Right lobe of liver (tissue), 6 donors: ENCODE data around the gene CTXND2. TPM values are rescaled to one million over a fixed set of nuclear protein-coding genes. Genes with fewer than 3 reads are reported as not detected.
A peak's percentile ranks its signal among the peaks of the same experiment; 100 is the strongest.
"Not testable (repeated sequence)": the region's sequence is repeated elsewhere in the genome, so short reads cannot be mapped to it uniquely, and the experiment has no call there.

Source experiments
- ATAC-seq, 4 donors: fragments of 200-7000 bp; cut with Tn5 transposase; one replicate each; pipeline ENCODE4 v1.9.1; 2020; ENCODE audit warnings: mild to moderate bottlenecking in 4 of 4, moderate library complexity in 4 of 4
- DNase-seq, 3 donors: peaks; one replicate each; pipeline ENCODE4 v3.0.0-alpha.2; 2020
- H3K27ac ChIP-seq, 3 donors: fragments of 200-600 bp; one replicate each; pipeline ENCODE4 v1.8.0; 2022
- H3K27me3 ChIP-seq, 2 donors: fragments of 200-600 bp; one replicate each; pipeline ENCODE4 v1.8.0; 2022
- H3K36me3 ChIP-seq, 4 donors: fragments of 200-600 bp; sonication (generic) in 1 of 4; one replicate each; pipeline versions ENCODE4 v1.5.1 to v1.8.0; 2017 to 2022; ENCODE audit warnings: control low read depth in 1 of 4
- H3K4me1 ChIP-seq, 4 donors: fragments of 200-600 bp; sonication (generic) in 1 of 4; one replicate each; pipeline versions ENCODE4 v1.5.1 to v1.8.0; 2017 to 2022; ENCODE audit warnings: control low read depth in 1 of 4
- H3K4me3 ChIP-seq, 3 donors: fragments of 200-600 bp; one replicate each; pipeline ENCODE4 v1.8.0; 2022
- H3K9me3 ChIP-seq, 4 donors: fragments of 200-600 bp; sonication (generic) in 1 of 4; one replicate each; pipeline versions ENCODE4 v1.5.1 to v1.8.0; 2017 to 2022; ENCODE audit warnings: control low read depth in 1 of 4
- POLR2A ChIP-seq: fragments of 450-650 bp; IDR thresholded peaks from one replicate; pipeline ENCODE4 v1.6.1; 2017; ENCODE audit warnings: antibody characterized with exemption, mild to moderate bottlenecking
- WGBS: methylation state at CpG from one replicate; pipeline ENCODE4 v1.1.6; 2018; ENCODE audit warnings: low coverage, low lambda C conversion rate; ENCODE audit not compliant: insufficient coverage; ENCODE audit errors: missing lambda C conversion rate; 5-methylcytosine and 5-hydroxymethylcytosine counted together
- intact Hi-C, 2 donors: fragments of 100-400 bp; cut with DNase I; formaldehyde crosslinking; loops; one replicate each; pipeline versions ENCODE4 v1.11.2 to v1.14.1; 2022
- total RNA-seq, 6 experiments: library from RNA; depleted of rRNA in 2 of 6; stranded (reverse); fragments of >200 nt in 2 of 6; fragmentation: NEBNext Ultra II Directional in 3 of 6; extraction: Animal tissue kit (Norgen Biotek cat#: 25700) in 3 of 6; gene quantifications; one replicate each; pipeline versions ENCODE4 v1.1.0 to v1.2.4, GENCODE V29; 2016 to 2023
- TF ChIP-seq, protein P1 (sequence below), 4 donors: fragments of 200-600 bp in 3 of 4; fragments of 450-650 bp in 1 of 4; IDR thresholded peaks; one replicate each; pipeline versions ENCODE4 v1.5.1 to v1.8.0; 2016 to 2022; ENCODE audit warnings: antibody characterized with exemption in 4 of 4, mild to moderate bottlenecking in 2 of 4
- donor health status: DM: no; HTN: yes; CAD: no.
- donor health status: DM: no; HTN: no; CAD: no.
- donor health status: DM: no; HTN: no; CAD: no.
- donor health status: DM: no; HTN: yes; CAD: no.
- donor health status: DM: no; HTN: yes; CAD: no.

The CTXND2 gene
- total RNA-seq, 6 experiments from 2014 or later: not detected

DNA sequence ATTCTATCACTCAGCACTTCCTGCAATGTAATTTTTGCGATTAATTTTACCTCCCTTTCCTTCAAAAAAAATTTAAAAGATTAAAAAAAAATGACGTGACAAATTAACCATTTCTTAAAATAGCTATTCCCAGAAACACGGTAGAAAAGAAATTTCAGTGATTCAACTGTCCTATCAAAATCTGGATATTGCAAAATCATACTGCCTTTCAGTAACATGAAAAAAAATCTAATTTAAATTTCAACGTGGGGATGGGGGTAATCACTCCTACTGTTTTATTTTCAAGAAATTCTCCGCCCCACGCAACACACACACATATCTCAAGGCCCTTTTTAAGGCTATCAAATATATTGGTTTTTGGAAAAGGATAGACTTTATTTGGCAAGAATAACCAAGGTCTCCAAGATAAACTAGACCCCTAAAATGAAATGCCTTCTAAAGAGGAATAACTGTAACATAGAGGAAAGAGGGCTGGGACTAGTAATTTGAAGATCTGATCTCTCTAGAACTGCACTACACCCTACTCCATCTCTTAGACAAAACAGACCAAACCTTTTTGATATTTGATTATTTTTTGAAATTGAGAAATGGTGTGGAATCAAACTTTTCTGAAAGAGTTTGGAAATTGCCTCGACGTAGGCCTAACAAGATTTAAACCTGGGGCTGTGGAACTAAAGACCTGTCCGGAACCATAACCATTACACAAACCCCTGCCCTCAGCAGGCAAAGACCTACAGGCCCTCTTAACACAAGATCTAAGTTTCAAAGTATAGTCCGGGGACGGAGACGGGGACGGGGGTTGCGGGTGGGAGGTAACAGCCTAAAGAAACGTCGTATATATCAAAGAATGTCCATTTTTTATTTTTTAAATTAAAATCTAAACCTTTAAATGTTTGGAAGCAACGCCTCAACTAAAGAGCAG, 11.5 kb upstream of the CTXND2 start:
- Histone ChIP-seq H3K4me1 (peaks cover 0 to 23% (median 6%) of the 10 kb centered on the region in 4 donors), H3K4me3 (peak overlapping the region; percentile 61 to 93 (median 87)), H3K36me3 (peaks cover 0 to 4% (median 0%) of the 10 kb centered on the region in 4 donors), H3K27me3 (no peaks in the 10 kb centered on the region), H3K27ac (peak overlapping the region; percentile 92 to 98 (median 92)), H3K9me3 (no peaks in the 10 kb centered on the region)
- ATAC-seq (no peak), DNase-seq (peak in 1 of 3 donors; percentile 37)
- intact Hi-C loops: no loop called here
- 3% methylated on average over 17 of the region's 17 CpGs for WGBS
- TF ChIP-seq, protein P1, sequence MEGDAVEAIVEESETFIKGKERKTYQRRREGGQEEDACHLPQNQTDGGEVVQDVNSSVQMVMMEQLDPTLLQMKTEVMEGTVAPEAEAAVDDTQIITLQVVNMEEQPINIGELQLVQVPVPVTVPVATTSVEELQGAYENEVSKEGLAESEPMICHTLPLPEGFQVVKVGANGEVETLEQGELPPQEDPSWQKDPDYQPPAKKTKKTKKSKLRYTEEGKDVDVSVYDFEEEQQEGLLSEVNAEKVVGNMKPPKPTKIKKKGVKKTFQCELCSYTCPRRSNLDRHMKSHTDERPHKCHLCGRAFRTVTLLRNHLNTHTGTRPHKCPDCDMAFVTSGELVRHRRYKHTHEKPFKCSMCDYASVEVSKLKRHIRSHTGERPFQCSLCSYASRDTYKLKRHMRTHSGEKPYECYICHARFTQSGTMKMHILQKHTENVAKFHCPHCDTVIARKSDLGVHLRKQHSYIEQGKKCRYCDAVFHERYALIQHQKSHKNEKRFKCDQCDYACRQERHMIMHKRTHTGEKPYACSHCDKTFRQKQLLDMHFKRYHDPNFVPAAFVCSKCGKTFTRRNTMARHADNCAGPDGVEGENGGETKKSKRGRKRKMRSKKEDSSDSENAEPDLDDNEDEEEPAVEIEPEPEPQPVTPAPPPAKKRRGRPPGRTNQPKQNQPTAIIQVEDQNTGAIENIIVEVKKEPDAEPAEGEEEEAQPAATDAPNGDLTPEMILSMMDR (IDR thresholded peaks at IDR 0.05): no peak
- TF ChIP-seq POLR2A: no peak

DNA sequence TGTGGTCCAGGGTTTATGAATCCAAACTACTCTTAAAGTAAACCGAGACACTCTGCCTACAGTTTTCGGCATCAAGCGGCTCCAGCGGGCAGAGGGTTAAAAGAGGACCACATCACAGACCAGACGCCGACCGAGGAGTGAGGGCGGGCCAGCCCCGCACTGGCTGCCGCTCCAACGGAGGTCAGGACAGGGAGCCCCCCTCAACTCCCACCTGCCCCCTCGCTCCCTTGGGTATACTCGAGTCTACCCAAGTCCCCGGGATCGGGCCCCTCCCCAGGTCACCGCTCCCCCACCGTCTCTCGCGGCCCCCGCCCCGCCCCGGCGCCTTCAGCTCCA, 10.8 kb upstream of the CTXND2 start:
- peak overlapping the region; percentile 61 to 93 (median 87) for H3K4me3 ChIP-seq
- intact Hi-C loops: no loop called here
- DNase-seq (no peak), ATAC-seq (peak; percentile 38 to 60 (median 48))
- peaks cover 0 to 4% (median 0%) of the 10 kb centered on the region in 4 donors for H3K36me3 ChIP-seq
- peaks cover 0 to 23% (median 6%) of the 10 kb centered on the region in 4 donors for H3K4me1 ChIP-seq
- TF ChIP-seq, protein P1 (IDR thresholded peaks at IDR 0.05): no peak
- TF ChIP-seq POLR2A: no peak
- 0% methylated on average over 6 of the region's 23 CpGs for WGBS
- no peaks in the 10 kb centered on the region for H3K9me3 ChIP-seq
- H3K27me3 ChIP-seq: no peaks in the 10 kb centered on the region
- H3K27ac ChIP-seq: peak overlapping the region; percentile 92 to 98 (median 92)

DNA sequence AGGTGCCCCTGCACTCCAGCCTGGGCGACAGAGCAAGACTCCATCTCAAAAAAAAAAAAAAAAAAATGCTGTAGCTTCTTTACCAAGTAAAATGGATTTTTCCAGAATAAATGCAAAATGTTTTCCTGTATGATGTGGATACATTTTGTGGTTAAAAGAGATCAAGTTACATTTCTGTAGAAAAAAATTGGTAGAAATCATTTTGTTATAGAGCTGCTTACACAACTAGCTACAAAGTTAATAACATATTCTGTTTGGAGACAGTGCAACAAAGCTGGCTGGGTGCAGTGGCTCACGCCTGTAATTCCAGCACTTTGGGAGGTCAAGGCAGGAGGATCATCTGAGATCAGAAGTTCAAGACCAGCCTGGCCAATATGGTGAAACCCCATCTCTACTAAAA, 8.0 kb upstream of the CTXND2 start:
- WGBS: 86% methylated on average over 2 of the region's 2 CpGs
- H3K4me3 ChIP-seq, H3K9me3 ChIP-seq, H3K27ac ChIP-seq, ATAC-seq, H3K36me3 ChIP-seq, H3K27me3 ChIP-seq, intact Hi-C loops: not testable (repeated sequence)
- peaks cover 0 to 23% (median 2%) of the 10 kb centered on the region in 4 donors for H3K4me1 ChIP-seq
- DNase-seq: peak in 1 of 3 donors; percentile 21

DNA sequence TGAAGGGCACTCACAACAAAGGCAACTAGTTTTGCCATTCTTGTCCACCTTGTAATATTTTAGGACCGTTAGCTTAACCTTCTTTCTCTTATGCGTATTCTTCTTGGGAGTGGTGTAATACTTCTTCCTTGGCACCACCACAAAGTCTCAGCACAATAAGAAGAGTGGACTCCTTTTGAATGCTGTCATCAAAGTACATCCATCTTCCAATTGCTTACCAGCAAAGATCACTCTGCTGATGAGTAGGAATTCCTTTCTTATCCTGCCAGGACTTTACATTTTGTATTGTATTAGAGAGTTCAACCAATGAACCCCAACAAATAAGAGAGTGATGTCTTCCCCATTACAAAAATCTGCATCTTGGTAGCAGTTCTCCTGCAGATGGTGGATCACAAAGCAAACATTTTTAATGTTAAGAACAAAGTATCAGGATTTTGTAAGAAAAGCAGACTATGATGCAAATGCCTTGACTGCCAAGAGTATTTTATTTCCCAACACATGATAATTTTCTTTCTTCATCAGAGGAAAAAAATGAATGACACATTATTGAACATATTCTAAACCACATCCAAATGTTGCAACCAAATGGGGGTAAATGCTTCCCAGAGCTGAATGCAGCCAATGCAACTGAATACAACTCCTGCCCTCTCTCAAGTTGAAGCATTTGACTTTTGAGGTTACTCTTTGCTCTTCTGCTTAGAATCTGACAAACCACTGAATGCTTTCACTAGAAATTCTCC, 5.4 kb upstream of the CTXND2 start:
- DNase-seq (no peak), ATAC-seq (peak; percentile 46 to 68 (median 54))
- Histone ChIP-seq H3K4me1 (peaks cover 0 to 16% (median 0%) of the 10 kb centered on the region in 4 donors), H3K4me3 (no peak overlapping the region), H3K27me3 (no peaks in the 10 kb centered on the region), H3K9me3 (no peaks in the 10 kb centered on the region), H3K27ac (peak overlapping the region in 1 of 3 donors; percentile 61), H3K36me3 (no peaks in the 10 kb centered on the region)
- TF ChIP-seq POLR2A: no peak
- TF ChIP-seq, protein P1 (IDR thresholded peaks at IDR 0.05): no peak
- intact Hi-C loops: no loop called here
- 65% methylated on average over 2 of the region's 2 CpGs for WGBS

DNA sequence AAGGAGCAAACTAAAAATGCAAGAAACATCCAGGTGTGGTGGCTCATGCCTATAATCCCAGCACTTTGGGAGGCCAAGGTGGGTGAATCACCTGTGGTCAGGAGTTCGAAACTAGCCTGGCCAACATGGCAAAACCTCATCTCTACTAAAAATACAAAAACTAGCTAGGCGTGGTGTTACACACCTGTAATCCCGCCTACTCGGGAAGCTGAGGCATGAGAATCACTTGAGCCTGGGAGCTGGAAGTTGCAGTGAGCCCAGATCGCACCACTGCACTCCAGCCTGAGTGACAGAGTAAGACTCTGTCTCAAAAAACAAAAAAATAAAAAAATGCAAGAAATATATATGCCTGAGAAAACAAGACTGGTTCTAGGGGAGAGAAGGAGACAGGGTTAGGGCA, 3.8 kb upstream of the CTXND2 start:
- H3K9me3 ChIP-seq, H3K36me3 ChIP-seq, ATAC-seq, H3K4me3 ChIP-seq, DNase-seq, H3K27ac ChIP-seq, intact Hi-C loops, H3K4me1 ChIP-seq, H3K27me3 ChIP-seq: not testable (repeated sequence)
- 60% methylated on average over 2 of the region's 5 CpGs for WGBS
